SIG-M5 treated with dmso at 0.1 percent for 504 hours (cell line): Measurements from ENCODE around the gene ARL4C.

Experiments
- DNase-seq: peaks from one replicate; lab custom pipeline; 2025; ENCODE audit not compliant: unreplicated experiment; lab: John Stamatoyannopoulos, UW

Gene ARL4C, protein sequence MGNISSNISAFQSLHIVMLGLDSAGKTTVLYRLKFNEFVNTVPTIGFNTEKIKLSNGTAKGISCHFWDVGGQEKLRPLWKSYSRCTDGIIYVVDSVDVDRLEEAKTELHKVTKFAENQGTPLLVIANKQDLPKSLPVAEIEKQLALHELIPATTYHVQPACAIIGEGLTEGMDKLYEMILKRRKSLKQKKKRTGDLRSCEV

DNA sequence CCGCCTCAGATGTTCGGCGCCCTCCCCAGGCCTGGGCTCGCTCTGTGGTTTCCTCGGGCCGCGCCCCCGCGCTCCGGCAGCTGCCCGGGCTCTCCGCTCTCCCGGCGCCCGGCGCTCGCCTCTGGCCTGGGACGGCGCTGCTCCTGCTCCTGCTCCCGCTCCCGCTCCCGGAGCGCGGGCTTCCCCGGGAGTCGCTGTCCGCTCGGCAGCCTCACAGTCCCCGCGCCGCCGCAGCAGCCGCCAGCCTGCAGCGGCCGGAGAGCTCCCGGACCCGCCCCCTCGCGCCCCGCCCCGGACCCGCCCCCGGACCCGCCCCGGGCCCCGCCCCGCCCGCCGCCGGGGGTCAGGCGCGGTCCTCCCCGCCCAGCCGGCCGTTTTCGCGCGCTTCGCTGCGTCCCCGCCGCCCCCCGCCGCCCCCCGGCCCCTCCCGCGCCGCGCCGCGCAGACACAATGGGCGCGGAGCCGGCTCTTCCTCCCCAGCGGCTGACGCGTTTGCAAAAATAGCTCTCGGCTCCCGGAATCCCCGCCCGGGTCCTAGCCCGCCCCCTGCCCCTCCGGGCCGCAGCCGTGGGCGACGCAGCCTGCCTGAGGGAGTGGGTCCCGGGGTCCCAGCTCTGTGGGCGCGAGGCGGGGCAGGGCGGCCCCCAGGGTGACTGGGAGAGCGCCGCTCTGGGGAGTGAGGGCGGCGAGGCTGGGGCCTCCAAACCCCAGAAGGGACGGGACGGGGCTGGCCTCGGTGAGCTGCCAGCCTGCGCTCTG is at the start of gene ARL4C:
TSS of gene ARL4C (minus strand) at position 247 of the 759 bp plus-strand sequence. CDS start 495 bp downstream, outside the sequence.
- peak; percentile 7 for DNase-seq

GRCh38 chr2:234544659-234545611 is 48.1 kb upstream of the ARL4C start:
- peak; percentile 32 for DNase-seq

DNA sequence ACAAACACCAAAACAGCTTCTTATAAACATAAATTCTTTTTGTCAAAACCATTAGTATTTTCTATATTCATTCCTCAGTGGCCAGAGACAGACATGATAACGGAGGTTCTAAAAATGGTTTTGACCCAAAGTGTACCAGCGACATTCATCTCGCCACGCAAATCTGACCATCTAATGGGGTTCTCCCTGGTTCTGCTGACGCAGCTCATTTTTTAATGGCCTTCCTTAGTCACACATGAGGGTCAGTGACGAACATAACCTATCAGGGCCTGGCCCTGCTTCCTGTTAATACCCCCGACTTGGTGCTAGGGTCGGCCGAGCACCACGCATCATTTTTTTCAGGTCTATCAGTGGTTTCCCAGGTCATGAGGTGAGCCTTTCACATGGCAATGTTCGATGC is 45.9 kb upstream of the ARL4C start:
- no peak for DNase-seq

- DNase-seq: no peak
Measured at GRCh38 chr2:234537929-234538328, 41.0 kb upstream of the ARL4C start.

GRCh38 chr2:234536178-234536965 is 39.5 kb upstream of the ARL4C start:
- DNase-seq: no peak

DNA sequence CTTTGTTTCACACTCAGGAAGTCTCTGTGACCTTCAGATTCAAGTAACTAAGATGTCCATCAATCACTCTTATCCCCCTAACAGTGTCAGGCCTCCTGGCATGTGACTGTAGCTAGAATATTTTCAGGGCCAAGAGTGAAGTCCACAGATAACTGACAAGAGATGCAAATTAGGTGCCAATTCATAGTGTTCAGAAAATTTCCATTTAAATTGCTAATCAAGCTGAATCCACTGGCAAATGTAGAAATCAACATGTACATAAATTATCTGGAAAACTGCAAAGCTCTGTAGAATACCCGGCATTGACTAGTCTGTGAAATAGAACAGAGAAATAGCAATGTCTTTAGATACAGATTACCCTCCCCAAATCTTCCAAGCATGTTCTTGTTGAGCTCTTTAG is 38.6 kb upstream of the ARL4C start:
- DNase-seq: no peak

GRCh38 chr2:234534515-234534914 is 37.6 kb upstream of the ARL4C start:
- no peak for DNase-seq

DNA sequence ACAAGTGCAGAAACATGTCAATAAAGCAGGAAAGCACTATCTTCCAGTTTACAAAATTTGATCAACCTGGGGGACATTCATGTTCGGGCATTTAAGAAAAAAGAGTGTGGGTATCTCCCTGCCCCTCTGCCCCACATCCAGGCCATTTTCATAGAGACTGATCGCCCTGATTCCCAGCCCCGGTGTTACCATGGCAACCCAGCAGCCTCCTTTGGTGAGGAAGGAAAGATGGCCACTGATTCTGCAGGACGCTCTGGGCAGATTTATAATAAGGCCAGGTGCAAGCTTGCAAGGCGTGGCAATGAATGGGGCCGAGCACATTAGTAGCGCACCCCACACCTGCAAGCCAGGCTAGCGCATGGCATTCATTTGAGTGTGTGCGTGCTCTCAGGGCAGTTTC is 36.7 kb upstream of the ARL4C start:
- no peak for DNase-seq

GRCh38 chr2:234528410-234529148 is 31.7 kb upstream of the ARL4C start:
- no peak for DNase-seq

DNA sequence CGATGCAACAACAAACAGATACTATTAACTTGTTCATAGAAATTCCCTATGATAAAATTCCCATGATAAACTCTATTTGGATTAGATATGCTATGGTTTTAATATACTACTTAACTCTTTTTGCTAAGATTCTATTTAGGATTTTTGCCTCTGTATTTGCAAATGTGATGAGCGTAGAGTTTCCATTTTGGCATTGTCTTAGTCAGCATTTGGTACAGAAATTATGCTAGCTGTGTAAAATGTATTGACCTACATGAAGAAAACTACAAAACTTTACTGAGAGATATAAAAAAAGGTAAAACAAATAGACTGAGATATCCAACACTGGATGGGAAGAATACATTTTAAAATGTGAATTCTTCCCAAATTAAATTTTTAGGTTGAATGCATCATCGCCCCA is 29.8 kb upstream of the ARL4C start:
- DNase-seq: no peak

DNA sequence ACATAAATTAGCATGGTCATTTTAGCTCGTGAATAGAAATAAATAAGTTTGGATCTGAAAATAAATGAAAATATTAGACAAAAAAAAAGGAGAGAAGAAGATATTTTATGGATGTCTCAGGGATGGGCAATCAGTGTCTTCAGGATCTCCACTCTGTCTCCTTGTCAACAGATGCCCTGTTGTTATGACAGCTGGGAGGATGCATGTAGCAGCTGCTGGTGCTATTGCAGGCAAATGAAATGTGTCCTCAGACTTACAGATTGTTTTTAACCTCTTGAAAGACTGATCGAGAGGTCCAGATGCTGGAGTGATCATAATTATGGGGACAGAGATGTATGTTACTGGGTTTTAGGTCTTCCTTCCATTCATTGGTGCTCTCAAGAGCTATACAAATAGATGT is 24.7 kb upstream of the ARL4C start:
- no peak for DNase-seq

GRCh38 chr2:234518986-234519642 is 22.2 kb upstream of the ARL4C start:
- DNase-seq: no peak

DNA sequence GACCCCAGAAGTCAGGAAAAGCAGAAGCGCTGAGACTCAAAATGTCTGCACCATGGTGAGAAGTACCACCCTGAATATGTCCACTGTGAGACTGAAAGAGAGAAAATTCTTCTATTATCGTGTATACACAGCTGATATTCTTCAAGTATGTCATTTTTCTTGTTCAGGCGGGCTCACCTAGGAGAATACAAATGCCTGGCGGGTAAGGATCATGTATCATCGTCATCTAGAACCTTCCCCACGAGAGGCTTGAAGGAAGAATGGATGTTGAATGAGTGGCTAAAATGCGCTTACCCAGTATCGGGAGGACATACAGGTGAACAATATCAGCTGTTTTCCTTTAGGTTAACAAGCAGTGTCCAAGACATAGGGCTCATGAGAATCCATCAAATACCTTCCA is 21.1 kb upstream of the ARL4C start:
- no peak for DNase-seq

DNA sequence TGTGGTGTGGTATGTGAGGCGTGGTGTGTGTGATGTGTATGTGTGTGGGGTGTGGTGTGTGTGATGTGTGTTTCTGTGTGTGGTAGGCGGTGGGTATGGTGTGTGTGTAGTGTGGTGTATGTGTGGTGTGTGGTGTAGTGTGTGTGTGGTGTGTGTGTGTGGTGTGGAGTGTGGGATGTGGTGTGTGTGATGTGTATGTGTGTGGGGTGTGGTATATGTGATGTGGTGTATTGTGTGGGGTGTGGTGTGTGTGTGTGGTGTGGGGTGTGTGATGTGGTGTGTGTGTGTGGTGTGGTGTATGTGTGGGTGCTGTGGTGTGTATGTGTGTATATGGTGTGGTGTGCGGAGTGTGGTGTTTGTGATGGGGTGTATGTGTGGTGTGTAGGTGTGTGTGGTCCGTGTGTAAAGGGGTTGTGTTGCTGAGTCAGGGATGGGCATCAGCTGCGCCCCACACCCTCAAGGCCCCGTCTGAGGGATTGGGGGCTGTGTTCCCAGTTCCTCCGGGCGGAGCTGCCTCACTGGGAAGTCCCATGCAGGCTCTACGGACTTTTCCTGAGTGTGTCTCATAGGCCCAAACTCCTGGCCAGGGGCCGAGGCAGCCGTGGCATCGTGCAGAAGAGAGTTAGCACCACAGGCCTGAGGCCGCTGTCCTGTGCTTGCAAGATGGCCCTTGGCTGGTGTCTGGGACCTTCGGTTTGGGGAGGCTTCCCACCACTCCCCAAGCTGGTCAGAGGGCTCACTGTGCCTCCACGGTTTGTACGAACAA is 18.2 kb upstream of the ARL4C start:
- no peak for DNase-seq

DNA sequence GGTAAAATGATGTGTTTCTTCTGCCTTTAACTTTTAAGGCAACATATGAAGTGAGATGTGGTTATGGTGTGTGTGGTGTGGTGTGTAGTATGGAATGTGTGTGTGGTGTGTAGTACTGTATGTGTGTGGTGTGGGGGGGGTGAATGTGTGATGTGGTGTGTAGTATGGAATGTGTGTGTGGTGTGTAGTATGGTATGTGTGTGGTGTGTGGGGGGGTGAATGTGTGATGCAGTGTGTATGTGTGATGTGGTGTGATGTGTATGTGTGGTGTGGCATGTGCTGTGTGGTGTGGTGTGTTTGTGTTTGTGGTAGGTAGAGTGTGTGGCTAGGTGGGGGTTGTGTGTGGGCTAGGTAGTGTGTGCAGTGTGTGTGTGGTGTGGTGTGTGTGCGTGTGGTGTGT is 17.2 kb upstream of the ARL4C start:
- no peak for DNase-seq

- DNase-seq: no peak
Measured at GRCh38 chr2:234512884-234513669, 16.2 kb upstream of the ARL4C start.

DNA sequence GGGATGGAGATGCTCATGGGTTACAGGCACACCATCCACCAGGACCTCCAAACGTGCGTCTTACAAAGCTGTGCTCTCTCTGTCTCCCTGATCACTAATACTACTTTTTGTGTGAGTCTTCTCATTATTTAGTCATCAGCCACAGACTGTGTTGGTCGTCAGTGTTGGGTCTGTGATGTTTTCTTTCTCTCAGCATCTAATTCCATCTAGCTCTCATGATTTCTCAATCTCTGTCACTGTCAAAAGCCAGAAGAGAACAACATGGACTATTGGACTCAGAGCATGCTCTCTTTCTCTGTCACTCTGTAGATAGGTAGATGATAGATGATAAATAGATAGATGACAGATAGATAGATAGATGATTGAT is 6.0 kb upstream of the ARL4C start:
- DNase-seq: no peak

DNA sequence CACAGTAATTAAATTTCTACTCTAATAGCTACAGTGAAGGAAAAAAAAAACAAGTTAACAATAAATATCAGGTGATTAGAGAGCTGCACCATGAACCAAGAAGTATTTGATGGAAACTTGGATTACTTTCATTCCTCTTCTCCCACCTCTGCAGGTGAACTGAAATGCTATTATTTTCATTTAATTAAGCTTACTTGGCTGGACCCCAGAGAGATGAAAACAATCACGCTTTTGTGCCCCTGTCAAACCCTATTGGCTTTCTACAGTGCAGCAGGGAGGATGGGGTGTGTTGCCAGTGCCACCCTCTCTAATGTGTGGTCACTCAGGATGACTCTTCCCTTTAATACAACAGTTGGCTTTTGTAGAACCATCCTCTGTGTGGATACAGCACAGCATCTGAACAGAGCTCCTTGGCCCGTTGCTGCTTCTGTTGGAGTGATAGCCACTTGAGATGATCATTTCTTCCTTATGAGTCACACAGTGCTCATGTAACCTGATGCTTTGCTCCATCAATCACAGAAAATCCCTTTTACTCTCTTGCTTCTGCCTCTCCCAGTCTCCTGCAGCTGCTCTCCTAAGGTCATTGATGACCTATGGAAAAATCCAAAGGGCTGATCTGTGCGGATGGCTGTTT is 5.5 kb upstream of the ARL4C start:
- DNase-seq: no peak
